Spinal cord (tissue), 10 donors: ENCODE results near the gene DNMBP. TPM values are rescaled to one million over a fixed set of nuclear protein-coding genes. Genes with fewer than 3 reads are reported as not detected.
"Not testable (repeated sequence)": the region's sequence is repeated elsewhere in the genome, so short reads cannot be mapped to it uniquely, and the experiment has no call there.

Experiments
- DNase-seq, 6 donors: peaks; one replicate each; pipeline versions ENCODE4 v3.0.0 to v3.0.0-alpha.2; 2013 to 2015; ENCODE audit warnings: low spot score in 6 of 6, low read depth in 4 of 6
- H3K27ac ChIP-seq: one replicate; pipeline ENCODE4 v1.5.1; 2013; ENCODE audit warnings: low read depth, low read length, control low read depth
- H3K27me3 ChIP-seq: one replicate; pipeline ENCODE4 v1.6.1; 2013; ENCODE audit warnings: low read length; ENCODE audit not compliant: control insufficient read depth, insufficient read depth
- H3K36me3 ChIP-seq: one replicate; pipeline ENCODE4 v1.6.1; 2013; ENCODE audit warnings: low read length; ENCODE audit not compliant: control insufficient read depth, insufficient read depth
- H3K4me1 ChIP-seq: one replicate; pipeline ENCODE4 v1.6.1; 2013; ENCODE audit warnings: low read length; ENCODE audit not compliant: control insufficient read depth, insufficient read depth
- H3K4me3 ChIP-seq: one replicate; pipeline ENCODE4 v1.5.1; 2013; ENCODE audit warnings: low read depth, low read length, control low read depth
- H3K9me3 ChIP-seq: one replicate; pipeline ENCODE4 v1.6.1; 2013; ENCODE audit warnings: low read length; ENCODE audit not compliant: control insufficient read depth, insufficient read depth
- WGBS: methylation state at CpG from one replicate; pipeline ENCODE4 v1.1.5; 2013; ENCODE audit warnings: missing lambda C conversion rate; ENCODE audit not compliant: insufficient coverage; 5-methylcytosine and 5-hydroxymethylcytosine counted together
- polyA plus RNA-seq, 2 donors: library from polyadenylated mRNA; unstranded; fragments of 120-200 nt; gene quantifications; one replicate each; pipeline ENCODE4 v1.2.1, GENCODE V29; 2013; ENCODE audit not compliant: insufficient read length in 2 of 2
- total RNA-seq, 2 donors: library from RNA; depleted of rRNA in 1 of 2; stranded (reverse); fragments of 120-200 nt in 1 of 2; fragments of >200 nt in 1 of 2; gene quantifications; one replicate each; pipeline versions ENCODE4 v1.2.3 to v1.2.4, GENCODE V29; 2013 to 2014
- donor health status: healthy.

DNMBP gene
- total and polyA plus RNA-seq, 4 donors = 10.8 to 18.0 (median 13.0) TPM

DNA sequence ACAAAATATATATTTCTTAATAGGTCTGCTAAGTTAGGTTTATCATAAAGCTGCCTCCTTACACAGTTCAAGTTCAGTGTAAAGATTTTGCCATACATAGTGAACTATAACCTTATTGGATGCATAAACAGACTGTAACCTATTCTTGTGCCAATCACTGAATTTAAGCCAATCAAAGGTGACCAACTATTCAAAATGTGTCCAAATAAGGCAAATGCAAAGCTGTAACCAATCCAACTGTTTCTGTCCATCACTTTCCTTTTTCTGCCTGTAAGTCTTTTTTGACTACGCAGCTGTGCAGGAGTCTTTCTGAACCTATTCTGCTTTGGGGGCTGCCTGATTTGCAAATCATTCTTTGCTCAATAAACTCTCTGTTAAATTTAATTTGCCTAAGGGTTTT lies 11.6 kb upstream of the DNMBP start:
- H3K9me3 ChIP-seq = no peaks in the 10 kb centered on the region
- no peaks in the 10 kb centered on the region for H3K36me3 ChIP-seq
- no peak overlapping the region for H3K27ac ChIP-seq
- H3K4me1 ChIP-seq = peaks cover 10% of the 10 kb centered on the region
- WGBS = no CpG with 5 or more reads among the region's 1 CpG
- no peak overlapping the region for H3K4me3 ChIP-seq
- no peak for DNase-seq
- no peaks in the 10 kb centered on the region for H3K27me3 ChIP-seq

DNA sequence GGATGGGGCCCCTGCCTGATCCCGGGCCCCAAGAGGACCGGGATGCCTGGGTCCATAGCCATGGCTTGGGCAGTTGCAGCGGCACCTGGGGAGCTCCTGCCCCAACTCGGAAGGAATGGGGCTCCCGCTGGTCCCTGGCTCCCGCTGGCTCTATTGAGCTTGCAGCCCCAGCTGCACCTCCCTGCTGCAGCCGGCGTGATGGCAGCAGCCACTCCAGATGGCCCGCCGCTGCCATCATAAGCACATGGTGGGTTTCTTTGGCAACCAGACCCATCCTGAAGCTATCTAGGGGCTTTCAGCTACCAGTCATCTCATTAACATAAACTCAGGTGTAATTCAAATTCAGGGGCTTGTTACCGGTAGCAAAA lies 11.1 kb upstream of the DNMBP start:
- H3K36me3 ChIP-seq = no peaks in the 10 kb centered on the region
- H3K9me3 ChIP-seq = no peaks in the 10 kb centered on the region
- 43% methylated on average over 10 of the region's 11 CpGs for WGBS
- no peak overlapping the region for H3K27ac ChIP-seq
- H3K4me3 ChIP-seq = no peak overlapping the region
- DNase-seq = peak in 2 of 6 donors; percentile 40 to 74
- H3K4me1 ChIP-seq = peaks cover 10% of the 10 kb centered on the region
- no peaks in the 10 kb centered on the region for H3K27me3 ChIP-seq

DNA sequence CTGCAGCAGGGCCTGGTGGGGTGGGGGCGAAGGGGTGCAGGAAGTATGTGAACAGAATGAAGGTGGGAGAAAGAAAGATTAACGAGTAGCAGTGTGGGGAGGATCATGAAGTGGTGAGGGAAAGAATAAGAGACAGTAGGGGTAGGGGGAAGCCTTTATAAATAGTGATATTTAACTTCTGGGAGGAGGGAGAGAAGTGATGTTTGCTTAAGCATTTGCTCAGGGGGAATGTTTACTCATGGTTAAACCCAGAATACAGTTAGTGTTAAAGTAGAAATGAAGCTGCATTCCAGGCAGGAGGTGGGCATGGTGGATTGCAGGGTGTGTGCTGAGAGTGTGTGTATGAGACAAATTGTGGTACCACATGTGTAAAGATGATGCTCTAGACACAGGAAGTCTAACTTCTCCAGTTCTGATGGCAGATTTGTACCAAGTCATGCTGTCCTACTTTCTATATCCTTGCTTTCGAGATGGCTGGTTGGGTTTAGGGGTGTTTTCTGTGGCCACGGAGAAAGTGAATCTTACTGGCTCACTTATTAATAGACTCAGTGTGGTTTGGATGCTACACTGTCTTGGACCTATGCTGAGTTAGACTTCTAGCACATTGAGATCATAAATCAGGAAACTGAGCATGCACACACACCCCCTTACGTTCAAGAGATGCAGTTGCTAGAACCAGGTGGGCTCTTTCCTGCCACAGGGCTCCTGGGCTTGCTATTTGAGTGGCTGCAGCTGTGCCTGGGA lies 10.6 kb upstream of the DNMBP start:
- no peak overlapping the region for H3K4me3 ChIP-seq
- no peak overlapping the region for H3K27ac ChIP-seq
- no peaks in the 10 kb centered on the region for H3K9me3 ChIP-seq
- DNase-seq = peak in 1 of 6 donors; percentile 37
- WGBS = 45% methylated on average over 2 of the region's 5 CpGs
- H3K4me1 ChIP-seq = peaks cover 10% of the 10 kb centered on the region
- no peaks in the 10 kb centered on the region for H3K27me3 ChIP-seq
- no peaks in the 10 kb centered on the region for H3K36me3 ChIP-seq

DNA sequence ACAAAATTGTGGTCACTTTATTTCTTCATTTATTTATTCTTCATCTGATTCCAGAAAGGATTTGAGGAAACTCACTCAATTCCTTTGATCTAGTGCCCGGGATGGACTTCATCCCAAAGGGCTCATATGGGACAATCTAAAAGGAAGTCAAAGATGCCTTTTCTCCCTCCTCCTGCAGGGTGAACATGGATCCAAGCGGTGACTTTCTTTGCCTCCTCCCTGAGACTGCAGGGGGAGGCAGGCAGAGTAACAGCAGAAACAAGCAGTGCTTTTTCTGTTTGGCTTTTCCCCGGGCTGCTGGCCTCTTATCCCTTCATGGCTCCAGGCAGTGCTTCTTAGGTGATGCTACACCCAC lies 10.0 kb upstream of the DNMBP start:
- no peaks in the 10 kb centered on the region for H3K36me3 ChIP-seq
- no peaks in the 10 kb centered on the region for H3K27me3 ChIP-seq
- H3K4me1 ChIP-seq = peaks cover 10% of the 10 kb centered on the region
- H3K27ac ChIP-seq = no peak overlapping the region
- H3K9me3 ChIP-seq = no peaks in the 10 kb centered on the region
- DNase-seq = peak in 1 of 6 donors; percentile 48
- 28% methylated on average over 3 of the region's 3 CpGs for WGBS
- H3K4me3 ChIP-seq = no peak overlapping the region

DNA sequence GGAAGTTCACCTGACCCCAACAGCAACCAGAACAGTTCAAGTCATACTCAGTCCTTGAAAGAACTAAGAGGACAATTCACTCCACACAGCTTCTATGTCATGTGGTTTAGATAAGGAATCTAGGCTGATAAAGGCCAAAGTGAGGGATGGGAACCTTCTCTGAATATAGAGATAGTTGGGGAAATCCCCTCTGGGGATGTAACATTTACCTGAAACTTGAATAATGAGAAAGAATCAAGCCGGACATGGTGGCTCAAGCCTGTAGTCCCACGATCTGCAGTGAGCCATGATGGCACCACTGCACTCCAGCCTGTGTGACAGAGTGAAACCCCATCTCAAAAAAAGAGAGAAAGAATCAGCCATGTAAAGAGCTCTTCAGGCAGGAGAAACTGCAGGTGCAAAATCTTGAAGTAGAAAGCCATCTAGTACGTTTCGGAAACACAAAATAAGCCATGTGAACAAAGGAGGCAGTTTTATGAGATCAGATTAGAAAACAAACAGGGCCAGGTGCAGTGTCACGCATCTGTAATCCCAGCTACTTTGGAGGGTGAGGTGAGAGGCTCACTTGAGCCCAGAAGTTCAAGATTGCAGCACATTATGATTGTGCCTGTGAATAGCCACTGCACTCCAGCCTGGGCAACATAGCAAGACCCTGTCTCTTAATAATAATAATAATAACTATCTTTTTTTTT lies 4.5 kb upstream of the DNMBP start:
- no peak for DNase-seq
- H3K4me3 ChIP-seq = no peak overlapping the region
- H3K9me3 ChIP-seq = no peaks in the 10 kb centered on the region
- 91% methylated on average over 4 of the region's 5 CpGs for WGBS
- no peaks in the 10 kb centered on the region for H3K27me3 ChIP-seq
- no peaks in the 10 kb centered on the region for H3K36me3 ChIP-seq
- H3K4me1 ChIP-seq = peaks cover 2% of the 10 kb centered on the region
- H3K27ac ChIP-seq = no peak overlapping the region

DNA sequence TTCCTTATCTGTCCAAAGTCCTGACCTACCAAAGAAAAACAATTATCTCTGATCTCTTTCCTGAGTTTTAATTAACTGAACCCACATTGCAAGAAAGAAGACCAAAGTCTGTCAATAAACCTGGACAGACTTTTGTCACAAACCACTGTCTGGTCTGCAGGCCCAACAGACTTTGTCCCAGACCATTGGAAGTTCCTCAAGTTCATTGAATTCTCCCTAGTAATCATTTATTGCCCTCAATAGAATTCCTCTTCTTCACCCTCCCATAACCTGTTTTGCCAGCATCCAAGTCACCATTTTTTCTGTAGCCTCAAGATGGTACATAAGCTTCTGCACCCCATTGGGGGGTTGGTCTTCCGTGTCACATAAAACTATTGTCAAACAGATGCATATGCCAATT lies 3.9 kb upstream of the DNMBP start:
- H3K4me3 ChIP-seq = no peak overlapping the region
- peaks cover 4% of the 10 kb centered on the region for H3K4me1 ChIP-seq
- H3K27me3 ChIP-seq = no peaks in the 10 kb centered on the region
- 100% methylated on average over 1 of the region's 1 CpG for WGBS
- no peak for DNase-seq
- H3K27ac ChIP-seq = no peak overlapping the region
- H3K9me3 ChIP-seq = no peaks in the 10 kb centered on the region
- no peaks in the 10 kb centered on the region for H3K36me3 ChIP-seq

DNA sequence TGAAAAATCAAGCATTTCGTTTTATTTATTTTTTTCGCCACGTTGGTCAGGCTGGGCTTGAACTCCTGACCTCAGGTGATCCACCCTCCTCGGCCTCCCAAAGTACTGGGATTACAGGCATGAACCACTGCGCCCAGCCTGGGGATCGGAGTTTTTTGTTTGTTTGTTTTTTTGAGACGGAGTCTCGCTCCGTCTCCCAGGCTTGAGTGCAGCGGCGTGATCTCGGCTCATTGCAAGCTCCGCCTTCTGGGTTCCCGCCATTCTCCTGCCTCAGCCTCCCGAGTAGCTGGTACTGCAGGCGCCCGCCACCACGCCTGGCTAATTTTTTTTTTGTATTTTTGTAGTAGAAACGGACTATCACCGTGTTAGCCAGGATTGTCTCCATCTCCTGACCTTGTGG lies 2.2 kb upstream of the DNMBP start:
- WGBS = 97% methylated on average over 20 of the region's 20 CpGs
- not testable (repeated sequence) for DNase-seq

DNA sequence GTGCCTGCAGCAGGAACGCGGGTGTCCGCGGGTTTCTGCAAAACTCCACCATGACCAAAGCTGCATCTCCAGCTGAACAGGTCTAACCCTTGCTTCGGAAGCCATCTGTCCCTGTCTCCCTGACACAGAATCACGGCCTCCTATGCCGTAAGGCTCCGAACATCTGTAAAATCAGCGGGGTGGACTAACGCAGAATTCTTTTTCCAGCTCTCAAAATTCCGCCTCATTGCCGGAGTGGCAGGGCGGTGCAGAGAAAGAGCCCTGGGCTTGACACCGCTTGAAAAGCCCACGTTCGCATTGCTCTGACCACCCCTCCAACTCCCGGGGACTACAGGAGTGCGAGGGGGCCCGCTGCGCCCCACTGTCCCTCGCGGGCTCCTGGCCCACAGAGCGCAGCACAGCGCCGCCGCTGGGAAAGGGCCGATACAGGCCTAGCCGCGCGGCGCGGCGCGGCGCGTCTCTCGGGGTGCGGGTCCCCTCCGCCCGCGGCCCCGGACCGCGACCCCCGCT lies 409 bp downstream of the DNMBP start:
- Histone ChIP-seq H3K4me1 (peaks cover 10% of the 10 kb centered on the region), H3K27me3 (no peaks in the 10 kb centered on the region), H3K9me3 (no peaks in the 10 kb centered on the region), H3K27ac (peak overlapping the region; percentile 75), H3K4me3 (peak overlapping the region; percentile 77), H3K36me3 (no peaks in the 10 kb centered on the region)
- DNase-seq = peak in 3 of 6 donors; percentile 43 to 83 (median 77)
- under 1% methylated on average over 45 of the region's 45 CpGs for WGBS

More for the DNA sequence above, 2.2 kb upstream of the DNMBP start:
- H3K4me3 ChIP-seq, H3K36me3 ChIP-seq, H3K27me3 ChIP-seq, H3K4me1 ChIP-seq, H3K27ac ChIP-seq, H3K9me3 ChIP-seq: not testable (repeated sequence)

DNA sequence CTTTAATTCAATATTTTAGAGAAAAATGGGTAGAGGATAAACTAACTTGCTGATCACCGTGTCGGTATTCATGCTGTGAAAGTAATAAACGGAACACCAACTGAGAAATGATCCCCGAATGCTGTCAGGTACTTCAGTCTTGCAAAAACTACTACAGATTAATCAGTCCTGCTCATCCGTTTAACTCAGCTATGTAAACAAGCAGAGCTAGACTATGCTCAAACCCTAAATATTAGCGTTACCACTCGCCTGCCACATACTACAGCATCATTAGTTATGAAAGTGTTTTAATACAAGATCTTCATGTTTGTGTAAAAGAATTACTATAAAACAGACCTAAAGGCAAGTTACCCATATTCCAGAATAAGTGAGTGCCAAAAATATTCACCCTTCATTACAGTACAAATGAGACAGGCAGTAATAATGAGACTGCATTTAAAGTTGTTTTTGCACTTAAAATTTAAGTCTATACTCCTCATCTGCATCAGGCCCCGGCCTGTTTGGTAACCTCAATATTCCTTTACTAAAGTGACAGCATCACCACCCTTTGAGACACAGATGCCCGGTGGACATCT lies 952 bp downstream of the DNMBP start:
- WGBS = 11% methylated on average over 7 of the region's 9 CpGs
- Histone ChIP-seq H3K4me3 (peak overlapping the region; percentile 77), H3K36me3 (no peaks in the 10 kb centered on the region), H3K27me3 (no peaks in the 10 kb centered on the region), H3K4me1 (peaks cover 10% of the 10 kb centered on the region), H3K9me3 (no peaks in the 10 kb centered on the region), H3K27ac (peak overlapping the region; percentile 75)
- DNase-seq = peak in 1 of 6 donors; percentile 46
